Epidermal melanocyte (primary cell): ENCODE data around the gene LAMA5.

Experiments
- DNase-seq: peaks from one replicate; pipeline ENCODE4 v3.0.0; 2011; ENCODE audit warnings: low spot score; ENCODE audit not compliant: insufficient read length

LAMA5 gene

DNA sequence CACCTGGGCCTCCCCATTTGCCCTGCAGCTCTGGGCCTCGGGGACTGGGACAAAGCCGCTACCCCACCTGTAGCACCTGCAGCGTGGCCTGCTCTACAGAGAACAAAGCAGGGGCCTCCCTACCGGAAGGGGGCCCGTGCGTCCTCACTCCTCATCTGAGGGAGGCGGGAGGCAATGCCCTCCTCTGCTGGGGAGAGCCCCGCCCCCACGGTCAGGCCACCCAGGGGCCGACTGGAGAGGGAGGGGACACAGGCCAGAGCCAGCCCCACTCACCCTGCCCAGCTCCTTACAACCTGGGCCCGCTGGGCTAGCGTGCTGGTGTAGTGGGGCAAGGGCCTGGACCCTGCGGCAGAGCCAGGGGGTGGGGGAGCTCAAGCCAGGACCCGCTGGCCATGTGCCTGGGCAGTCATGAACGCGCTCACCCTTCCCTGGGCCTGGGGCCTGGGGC is 8.0 kb downstream of the LAMA5 start:
- DNase-seq = no peak

DNA sequence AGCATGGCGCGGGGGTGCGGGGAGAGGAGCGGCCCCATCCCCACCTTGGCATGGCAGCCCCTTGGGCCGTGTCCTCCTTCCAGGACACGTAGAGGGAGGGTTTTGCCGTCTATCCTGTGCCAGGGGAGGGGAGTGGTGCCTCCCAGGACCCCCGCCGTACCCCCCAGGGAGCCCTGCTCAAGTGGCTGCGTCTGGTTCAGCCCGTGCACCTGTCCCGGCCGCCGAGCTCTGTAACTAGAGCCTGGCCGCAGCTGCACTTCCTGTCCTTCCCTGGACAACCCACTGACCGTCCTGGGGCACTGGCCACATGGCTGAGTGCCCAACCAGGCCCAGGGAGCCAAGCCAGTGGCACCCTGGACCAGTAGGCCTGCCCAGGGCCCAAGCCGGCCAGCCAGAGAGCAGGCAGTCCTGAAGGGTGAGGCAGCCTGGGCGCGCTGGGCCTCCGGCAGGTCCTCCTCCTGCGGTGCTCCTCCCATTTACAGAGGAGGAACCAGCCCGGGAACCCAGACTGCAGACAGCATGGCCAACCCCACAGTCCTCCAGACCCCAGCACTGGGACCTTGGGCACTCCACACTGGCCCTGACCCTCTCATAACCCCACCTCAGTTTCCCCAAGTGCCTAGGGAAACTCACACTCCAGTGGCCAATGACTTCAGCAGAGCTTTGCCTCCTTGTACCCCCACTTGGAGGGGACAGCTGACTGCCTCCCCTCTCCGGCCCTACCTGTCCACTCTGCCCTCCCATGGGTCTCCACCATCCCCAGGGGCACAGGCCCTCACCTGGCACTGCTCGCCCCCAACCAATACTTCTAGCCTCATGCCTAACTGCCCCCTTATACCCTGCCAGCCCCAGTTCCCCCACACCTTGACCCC is 8.7 kb downstream of the LAMA5 start:
- no peak for DNase-seq

- DNase-seq = no peak
These were observed 9.4 kb downstream of the LAMA5 start for GRCh38 chr20:62357681-62358080.

DNA sequence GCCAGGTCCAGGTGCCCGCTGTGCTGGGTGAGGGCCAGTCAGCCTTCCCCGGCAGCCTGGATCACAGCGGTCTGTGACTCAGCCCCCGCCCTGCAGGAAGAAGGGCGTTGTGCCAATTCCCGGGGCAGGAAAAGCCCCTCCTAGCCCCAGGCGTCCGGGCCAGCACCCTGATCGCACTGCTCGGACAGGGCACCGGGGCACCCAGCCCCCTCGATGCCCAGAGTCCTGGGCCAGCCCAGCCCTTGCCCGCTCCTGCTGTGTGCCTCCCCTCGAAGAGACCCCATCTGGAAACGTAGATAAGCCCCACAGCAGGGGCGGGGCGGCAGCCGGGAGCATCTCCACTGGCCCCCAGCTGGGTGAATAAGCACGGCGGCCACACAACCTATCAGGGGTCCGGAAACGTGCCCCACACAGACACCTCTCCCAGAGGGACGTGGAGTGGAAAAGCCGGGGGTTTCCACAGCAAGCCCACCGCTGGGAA is 9.9 kb downstream of the LAMA5 start:
- no peak for DNase-seq

- no peak for DNase-seq
These were observed 10.4 kb downstream of the LAMA5 start for GRCh38 chr20:62356589-62357186.

DNA sequence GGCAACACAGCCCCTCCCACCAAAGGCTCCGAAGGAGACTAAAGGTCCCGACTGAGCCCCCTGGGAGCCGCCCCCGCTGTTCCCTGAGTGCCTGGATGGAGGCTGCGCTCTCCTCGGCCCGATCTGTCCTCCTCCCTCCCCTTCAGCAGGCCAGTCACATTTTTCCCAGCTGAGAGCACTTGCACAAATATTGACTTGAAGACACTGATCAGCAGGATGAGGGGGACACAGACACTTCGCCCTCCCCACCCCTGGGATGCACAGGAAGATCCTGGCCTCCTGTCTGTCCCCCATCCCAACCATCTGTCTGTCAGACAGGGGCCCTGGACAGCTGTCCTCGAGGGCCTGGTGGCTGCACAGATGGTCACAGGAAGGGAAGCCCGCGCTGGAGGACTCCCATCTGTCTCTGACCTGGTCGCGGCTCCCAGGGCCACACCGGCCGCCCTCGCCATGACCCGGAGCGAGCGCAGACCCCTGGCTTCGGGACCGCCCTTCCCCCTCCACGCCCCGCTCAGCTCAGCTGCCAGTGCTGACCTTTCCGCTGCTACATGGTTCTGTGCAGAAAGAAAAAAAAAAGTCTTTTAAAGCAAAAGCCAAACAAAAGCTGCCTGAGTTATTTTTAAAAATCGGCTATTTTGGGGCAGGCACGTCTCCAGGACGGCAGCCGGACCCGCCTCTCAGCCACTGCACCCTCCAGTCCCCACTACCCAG is 11.1 kb downstream of the LAMA5 start:
- no peak for DNase-seq

DNA sequence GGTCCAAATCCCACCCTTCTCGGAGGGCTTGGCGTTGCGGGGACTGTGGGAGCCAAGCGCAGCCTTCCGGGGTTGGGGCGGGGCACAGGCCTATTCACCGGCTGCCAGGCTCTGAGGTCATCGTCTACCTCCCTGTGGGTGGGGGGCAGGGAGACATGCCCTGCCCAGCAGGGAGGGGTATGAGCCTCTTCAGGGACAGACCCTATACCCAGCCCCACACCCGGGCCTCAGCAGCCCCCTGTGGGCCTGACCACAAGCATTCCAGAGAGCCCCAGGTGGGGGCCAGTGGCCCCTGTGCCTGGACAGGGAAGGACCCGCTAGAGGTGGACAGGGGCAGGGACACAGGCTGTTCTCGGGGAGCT is 11.6 kb downstream of the LAMA5 start:
- no peak for DNase-seq

DNA sequence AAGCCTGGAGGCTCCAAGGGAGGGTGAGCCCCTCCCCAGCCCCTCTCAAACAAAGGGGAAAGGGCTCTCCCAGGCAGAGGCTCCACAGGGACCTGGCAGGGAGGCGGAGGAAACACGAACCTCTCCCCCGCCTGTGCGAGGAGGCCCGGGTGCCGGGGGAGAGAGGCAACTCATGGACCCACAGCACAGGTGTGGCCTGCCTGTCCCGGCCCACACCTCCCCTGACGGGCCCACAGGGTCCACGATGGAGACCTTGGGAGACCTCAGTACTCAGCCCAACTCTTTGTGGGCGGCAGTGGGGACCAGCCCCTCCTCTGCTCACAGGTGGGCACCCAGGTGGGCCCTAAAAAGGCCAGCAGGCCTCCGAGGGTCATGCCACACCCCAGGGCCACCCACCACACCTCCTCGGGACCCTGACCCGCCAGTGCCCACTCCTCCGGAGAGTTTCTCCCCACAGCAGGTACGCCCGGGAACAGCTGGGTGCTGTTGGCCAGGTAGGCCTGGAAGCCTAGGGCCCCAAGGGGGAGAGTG is 12.2 kb downstream of the LAMA5 start:
- DNase-seq = no peak

DNA sequence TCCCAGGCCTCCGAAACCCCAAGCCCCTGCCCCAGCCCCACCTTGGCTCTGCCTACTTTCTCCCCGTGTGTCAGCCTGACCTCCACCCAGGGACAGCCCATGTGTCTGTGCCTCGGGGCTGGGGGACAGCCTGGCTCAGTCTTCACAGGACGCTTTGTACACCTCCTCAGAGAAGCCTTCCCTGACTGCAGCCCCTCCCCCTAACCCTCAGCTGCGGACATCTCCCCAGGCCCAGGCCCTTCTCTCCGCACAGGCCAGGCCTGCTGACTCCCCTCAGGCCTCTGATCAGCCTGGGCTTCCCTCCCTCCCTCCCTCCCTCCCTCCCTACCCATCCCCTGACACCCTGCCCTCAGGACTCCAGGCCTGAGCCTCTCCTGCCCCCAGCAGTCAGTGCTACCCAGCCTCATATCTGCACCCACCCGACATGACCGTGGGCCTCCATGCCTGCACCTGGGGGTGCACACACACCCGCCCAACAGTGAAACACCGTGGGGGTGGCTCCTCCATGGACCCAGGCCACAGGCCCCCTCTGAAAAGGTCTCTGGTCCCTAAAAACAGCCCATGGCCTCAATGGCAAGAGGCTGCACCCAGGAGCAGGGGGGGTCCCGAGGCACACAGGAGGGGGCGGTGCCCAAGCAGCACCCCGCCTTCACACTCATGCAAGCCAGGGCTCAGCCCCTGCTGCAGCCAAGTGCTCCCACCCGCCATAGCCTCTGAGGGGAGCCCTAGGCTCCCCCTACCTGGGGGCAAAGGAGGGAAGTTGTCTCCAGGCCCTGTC is 12.9 kb downstream of the LAMA5 start:
- DNase-seq = no peak

DNA sequence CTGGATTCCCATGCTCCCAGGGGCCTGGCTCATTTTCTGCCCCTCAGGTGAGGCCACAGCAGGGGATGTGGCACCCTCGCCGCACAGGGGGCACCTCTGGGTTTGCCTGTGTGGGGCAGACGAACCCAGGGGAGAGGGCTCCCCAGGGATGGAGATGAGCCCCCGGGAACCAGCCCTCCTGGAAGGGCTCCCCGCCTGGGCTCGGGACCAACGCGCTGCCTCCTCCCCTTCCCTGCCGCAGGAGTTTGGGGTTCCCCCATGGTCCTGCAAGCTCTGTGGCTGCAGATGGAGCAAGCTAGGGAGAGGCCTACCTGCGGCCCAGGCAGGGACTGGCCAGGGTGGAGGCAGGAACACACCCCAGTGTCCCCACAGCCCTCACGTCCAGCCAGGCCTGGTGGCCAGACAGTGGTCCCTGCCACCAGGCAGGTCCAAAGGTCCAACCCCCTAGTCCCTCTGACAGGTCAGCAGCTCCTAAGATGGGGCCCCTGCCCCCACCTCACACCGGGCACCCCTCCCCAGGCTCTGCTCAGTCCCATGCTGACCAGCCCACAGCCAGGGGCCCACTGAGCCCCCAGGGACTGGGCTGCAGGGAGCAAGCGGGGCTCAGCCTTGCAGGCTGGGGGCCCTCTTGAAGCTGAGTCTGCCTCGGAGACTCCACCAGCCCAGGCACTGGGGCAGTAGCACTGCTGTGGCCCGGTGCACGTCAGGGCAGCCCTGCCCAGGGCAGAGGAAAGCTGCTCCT is 13.7 kb downstream of the LAMA5 start:
- DNase-seq = no peak

- no peak for DNase-seq
These were observed 14.5 kb downstream of the LAMA5 start for GRCh38 chr20:62352402-62353288.

DNA sequence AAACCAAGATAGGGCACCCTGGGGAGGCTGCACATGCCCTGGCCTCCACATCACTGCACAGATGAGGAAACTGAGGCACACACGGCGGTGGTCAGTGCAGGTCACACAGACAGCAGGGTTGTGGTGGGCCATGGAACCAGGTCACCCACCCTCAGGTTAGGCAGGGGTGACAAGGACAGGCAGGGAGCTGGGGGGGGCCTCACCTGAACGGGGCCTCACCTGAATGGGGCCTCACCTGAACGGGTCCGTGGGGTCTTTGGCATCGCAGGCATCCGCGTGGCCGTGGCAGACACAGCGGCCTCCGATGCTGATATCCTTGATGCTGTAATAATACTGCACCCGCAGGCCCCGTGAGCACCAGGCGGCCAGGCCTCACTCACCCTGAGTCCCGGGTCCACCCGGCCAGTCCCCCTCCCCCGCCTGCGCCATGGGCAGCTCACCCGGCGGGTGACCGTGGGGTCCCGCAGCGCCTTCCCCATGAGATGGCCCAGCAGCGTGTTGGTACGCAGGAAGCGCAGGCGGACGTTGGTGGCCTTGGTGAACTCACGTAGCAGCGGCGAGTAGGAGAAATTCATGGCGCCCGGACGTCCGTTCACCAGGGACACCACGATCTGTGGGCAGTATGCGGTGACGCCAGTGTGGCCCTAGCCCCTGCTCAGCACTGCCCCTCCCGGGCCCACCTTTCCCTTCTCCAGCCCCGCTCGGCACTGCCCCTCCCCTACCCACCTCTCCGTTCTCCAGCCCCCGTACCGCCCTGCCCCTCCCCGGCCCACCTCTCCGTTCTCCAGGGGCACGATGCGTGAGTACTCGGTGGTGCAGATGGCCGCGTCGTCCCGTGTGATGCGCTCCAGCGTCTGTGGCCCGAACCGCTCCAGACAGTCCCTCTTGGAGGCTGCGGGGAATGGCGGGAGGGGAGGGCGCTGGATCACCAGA is 15.4 kb downstream of the LAMA5 start:
- DNase-seq = no peak

- DNase-seq = no peak
These were observed 16.3 kb downstream of the LAMA5 start for GRCh38 chr20:62350629-62351422.

DNA sequence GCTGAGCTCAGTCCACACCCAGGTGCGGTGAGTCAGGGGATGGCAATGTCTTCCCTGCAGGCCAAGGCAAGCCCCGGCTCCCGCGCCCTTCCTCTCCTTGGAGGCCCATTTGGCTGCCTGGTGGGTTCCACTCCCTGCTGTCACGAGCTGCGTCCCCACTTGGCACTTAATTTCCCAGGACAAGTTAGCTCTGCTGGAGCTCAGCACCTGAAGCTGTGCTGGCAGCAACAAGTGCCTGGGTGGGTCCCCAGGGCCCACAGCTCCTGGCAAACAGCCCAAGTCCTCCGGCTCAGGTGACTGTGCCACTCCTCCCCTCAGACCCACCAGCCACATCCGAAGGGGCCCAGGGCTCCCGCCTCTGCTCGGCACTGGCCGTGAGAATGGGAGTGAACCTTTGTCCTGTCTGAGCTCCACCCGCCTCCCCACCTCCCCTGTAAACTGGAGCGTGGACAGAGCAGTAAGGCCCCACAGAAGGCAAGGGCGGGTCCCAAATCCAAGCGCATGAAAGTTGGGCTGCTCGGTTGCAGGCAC is 16.9 kb downstream of the LAMA5 start:
- DNase-seq = no peak

DNA sequence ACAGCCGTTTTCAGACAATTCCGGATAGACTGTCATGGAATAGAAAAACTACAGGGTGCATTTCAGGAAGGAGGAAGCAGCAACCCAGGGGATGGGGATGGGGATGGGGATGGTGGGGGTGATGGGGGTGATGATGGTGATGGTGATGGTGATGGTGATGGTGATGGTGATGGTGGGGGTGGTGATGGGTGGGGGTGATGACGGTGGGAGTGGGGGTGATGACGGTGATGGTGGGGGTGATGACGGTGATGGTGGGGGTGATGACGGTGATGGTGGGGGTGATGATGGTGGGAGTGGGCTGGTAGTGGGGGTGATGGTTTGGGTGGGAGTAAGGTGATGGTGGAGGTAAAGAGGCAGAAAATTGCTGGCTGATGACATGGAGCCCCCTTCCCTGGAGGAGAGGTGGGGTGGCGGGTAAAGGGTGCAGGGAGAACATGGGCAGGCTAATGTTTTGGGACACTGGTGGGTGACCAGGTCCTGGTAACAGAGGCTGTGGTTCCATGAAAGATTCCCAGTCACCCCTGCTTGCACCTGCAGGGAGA is 17.5 kb downstream of the LAMA5 start:
- no peak for DNase-seq

DNA sequence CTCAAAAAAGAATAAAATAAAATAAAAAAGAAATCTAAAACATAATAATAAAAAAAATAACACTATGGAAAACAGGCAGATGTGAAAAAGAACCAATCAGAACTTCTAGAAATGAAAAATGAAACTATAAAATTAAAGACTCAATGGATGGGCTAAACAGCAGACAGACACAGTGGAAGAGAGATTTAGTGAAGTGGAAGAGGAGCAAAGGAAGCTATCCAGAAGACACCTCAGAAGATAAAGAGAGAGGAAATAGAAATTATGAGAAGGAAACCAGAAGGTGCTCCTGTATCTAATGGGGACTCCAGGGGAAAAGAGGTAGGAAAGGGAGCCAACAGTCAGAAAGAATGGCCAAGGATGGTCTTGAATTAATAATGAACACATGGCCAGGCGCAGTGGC is 18.5 kb downstream of the LAMA5 start:
- DNase-seq = no peak

DNA sequence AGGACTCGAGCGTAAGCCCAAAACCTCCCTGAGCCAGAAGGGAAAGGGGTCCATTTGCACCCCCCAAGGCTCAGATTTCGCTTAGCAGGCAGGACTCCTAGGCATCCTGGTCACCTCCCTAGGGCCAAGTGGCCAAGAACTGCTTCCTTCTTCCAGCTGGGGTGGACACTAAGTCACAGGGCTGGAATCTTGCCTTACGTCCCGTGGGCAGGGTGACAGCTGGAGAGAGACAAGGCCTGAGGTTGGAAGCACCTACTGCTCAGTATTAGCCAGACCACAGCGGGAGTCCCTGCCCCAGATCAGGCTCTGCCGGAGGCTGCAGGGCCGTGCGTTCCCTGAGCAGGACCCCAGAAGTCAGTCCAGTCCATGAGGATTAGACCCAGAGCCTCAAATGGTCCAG is 19.7 kb downstream of the LAMA5 start:
- no peak for DNase-seq
